HS-5 (cell line): ENCODE data around the gene SNRK.

Source experiments
- DNase-seq: peaks from one replicate; pipeline ENCODE4 v3.0.0-alpha.2; 2012; ENCODE audit warnings: low read depth

Gene SNRK

GRCh38 chr3:43309372-43310305 lies 23.3 kb downstream of the SNRK start:
- DNase-seq: no peak

DNA sequence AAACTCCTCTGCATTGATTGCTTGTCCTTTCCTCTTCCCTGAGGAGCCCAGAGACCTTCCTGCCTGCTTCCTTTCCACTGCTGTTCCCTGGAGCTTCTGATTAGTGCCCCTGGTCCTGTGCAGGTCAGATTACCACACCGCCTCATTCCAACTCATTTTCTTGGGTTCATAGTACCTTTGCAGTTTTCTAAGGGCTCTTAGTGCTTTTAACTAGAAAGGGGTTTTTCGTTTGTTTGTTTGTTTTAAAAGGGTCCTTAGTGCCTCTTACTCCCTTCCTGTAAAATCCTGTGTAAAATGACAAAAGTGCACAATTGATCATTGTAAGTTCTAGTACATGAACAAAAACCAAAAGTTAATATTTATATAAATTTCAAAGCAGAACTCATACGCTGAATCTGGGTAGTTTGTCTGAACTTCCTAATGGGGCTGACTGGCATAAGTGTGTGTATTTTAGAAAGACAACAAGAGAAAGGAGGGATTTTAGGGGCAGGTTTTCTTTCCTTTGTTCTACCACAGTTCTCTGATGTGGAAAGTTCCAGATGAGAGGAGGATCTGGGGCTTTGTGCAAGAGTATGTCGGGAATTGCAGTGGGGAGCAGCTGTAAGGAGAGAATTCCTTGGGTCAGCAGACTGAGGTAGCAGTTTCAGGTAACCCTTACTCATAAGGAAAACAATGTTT lies 30.6 kb downstream of the SNRK start:
- DNase-seq: no peak

- DNase-seq: no peak
Measured at GRCh38 chr3:43317461-43318316, 31.3 kb downstream of the SNRK start.

GRCh38 chr3:43319376-43319775 lies 33.0 kb downstream of the SNRK start:
- no peak for DNase-seq

GRCh38 chr3:43319794-43320193 lies 33.5 kb downstream of the SNRK start:
- no peak for DNase-seq

- DNase-seq: no peak
Measured at GRCh38 chr3:43320288-43320687, 33.9 kb downstream of the SNRK start.

- DNase-seq: no peak
Measured at GRCh38 chr3:43323541-43323940, 37.2 kb downstream of the SNRK start.

- no peak for DNase-seq
Measured at GRCh38 chr3:43326891-43327581, 40.7 kb downstream of the SNRK start.

DNA sequence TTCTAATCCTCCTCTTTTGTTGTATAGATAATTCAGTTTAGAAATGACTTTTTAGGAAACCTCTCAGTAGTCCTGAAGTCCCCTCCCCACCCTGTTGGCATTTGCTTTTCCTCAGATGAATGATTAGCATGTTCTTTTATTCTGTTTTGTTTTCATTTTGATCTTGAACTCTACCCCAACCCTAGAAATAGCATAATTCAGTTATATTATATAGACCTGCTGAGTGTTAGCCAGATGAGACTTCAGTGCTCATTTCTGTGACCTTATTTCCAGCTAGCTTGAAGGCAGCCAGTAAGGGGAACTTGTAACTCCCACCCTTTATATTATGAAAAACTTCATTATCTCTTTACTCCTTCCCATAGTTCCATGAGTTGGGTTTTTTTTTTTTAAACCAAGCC lies 41.2 kb downstream of the SNRK start:
- no peak for DNase-seq

GRCh38 chr3:43328653-43329052 lies 42.3 kb downstream of the SNRK start:
- no peak for DNase-seq

GRCh38 chr3:43330981-43331380 lies 44.6 kb downstream of the SNRK start:
- DNase-seq: no peak

DNA sequence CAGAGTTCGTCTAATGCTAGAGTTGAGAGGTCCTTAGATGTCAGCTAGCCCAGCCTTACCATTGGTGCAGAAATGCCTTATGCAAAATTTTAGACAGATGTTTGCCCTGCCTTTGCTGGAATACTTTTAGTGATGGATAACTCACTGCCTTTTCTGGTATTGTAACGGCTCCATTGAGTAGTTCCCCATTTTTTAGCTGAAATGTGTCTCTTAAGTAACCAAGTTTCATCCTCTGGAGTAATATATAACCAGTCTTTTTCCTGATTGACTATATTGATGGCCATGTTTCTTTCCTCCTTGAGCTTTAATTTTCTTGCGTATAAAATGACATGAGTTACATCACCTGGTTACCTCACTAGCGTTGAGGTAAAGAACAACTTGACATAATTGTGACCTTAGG lies 45.0 kb downstream of the SNRK start:
- no peak for DNase-seq

DNA sequence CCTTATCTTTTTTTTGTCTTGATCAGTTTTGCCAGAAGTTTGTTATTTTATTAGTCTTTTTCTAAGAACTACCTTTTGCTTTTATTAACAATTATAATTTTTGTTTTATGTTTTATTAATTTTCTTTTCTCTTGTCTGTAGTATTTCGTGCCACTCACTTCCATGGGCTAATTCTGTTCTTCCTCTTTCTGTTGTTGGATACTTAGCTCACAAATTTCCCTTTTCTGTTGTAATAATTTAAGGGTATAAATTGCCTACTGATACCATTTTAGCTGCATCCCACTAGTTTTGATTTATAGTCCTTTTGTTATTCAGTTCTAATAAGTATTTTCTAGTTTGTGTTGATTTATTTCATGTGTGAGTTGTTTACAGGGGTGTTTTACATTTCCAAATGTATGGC lies 48.6 kb downstream of the SNRK start:
- no peak for DNase-seq

DNA sequence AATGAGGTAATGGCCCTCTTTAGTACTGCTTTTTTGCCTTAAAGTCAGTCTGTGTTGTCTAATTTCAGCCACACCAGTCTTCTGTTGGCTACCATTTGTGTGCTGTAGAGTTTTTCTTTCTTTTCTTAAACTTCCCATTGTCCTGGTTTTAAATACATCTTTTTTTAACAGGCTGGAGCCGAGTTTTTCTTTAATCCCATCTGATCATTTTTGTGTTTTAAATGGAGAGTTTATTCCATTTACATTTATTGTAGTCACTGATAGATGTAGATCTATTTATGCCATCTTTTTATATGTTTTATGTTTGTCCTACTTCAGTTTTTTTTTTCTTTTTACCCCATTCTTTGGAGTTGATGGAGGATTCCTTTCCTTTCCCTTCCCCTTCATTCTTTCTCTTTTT lies 49.5 kb downstream of the SNRK start:
- DNase-seq: no peak

GRCh38 chr3:43338295-43338694 lies 52.0 kb downstream of the SNRK start:
- no peak for DNase-seq

DNA sequence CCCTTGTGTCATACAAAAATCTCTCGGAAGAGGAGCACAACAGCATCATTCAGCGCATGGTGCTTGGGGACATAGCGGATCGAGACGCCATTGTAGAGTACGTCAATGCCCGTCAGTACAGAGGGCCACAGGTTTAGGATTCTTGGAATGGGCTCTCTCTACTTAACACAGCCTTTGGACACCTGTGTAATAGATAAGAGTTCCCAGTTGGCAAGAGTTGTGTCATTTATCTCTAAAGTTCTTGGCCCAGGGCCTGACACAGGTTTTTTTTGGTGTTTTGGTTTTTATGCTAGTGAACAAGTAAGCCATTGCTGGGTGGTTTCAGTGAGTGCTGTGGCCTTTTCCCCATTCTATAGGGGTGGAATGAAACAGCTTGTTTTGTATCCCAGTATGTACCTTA lies 54.1 kb downstream of the SNRK start:
- no peak for DNase-seq

DNA sequence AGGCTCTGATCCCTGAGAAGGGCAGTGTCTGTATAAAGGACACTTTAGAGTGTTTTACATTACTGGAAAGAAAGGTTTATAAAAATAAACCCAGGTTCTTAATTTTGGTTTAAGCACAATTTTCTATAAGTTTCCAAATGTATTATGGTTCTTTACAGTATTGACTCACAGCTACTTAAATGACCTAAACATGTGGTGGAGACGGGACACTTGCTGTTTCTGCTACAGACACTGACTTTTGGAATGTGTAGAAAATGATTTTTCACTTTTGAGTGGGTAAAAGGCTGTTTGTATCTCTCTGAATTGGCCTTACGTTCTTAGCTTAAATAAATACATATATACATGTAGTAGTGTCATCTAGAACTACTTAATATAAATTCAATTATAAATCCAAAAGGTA lies 55.4 kb downstream of the SNRK start:
- DNase-seq: no peak

DNA sequence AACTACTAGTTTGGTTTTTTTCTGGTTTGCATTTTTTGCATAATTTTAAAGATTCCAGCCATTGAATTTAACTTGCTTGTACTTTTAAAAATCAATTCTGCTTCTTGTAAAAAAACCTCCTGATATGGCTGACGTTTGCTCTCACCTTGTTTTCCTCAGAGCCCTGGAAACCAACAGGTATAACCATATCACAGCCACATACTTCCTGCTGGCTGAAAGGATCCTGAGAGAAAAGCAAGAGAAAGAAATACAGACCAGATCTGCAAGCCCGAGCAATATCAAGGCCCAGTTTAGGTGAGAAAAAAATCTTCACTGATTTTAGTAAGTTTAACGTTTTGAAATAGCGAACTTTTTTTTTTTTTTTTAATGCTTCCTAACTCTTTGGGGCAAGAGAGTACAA lies 56.8 kb downstream of the SNRK start:
- no peak for DNase-seq

DNA sequence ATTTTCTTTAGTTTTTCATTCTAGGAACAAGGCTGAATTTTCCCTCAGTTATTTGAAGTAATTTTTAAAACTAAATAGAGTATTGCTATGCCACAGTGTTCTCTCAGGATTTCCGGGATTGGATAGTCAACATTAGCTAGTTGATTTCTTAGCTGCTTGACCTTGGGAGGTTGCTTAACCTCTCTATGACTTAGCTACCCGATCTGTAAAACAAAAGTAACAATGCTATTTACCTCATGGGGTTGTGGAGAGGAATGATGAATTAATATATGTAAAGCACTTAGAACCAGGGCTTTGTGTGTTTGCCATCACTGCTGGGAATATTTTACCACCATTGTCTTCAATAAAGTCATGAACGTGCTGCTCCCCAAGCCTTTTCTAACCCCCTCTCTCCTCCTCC lies 57.5 kb downstream of the SNRK start:
- DNase-seq: no peak

GRCh38 chr3:43344520-43344919 lies 58.2 kb downstream of the SNRK start:
- DNase-seq: no peak

DNA sequence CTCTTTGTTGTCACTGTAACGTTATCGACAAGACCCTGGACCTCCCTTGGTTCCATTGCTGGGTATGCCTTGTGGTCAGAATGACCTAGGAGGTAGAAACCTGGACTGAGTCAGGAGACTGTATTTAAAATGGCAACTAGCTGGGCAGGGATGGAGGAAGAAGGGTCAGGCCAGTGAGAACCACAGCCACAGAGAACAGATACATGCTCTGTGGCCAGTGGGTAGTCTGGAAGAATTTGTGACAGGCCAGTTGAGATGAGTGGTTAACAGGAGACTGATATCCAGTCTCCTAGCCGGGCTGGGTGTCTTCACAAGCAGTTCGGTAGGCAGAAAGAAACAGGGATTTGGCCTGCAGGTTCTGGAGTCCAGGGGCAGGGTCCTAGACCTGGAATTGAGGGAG lies 58.9 kb downstream of the SNRK start:
- no peak for DNase-seq

DNA sequence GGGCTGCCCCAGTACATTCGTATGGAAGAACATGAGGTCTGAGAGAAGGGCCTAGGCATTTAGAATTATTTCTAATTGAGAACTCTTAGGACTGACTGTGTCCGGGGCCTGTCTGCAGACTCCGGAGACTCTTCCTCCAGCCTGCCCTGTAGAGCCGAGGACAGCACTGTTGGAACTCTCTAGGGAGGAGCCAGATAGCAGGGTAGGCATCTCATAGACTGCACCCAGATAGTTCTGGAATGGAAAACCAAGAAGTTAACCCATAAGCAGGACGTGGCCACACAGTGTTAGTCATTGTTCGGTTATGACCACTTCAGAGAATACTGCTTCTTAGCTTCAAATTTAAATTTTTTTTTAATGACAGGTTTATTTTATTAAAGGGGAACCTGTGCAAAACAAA lies 59.5 kb downstream of the SNRK start:
- peak; percentile 14 for DNase-seq
